ENCODE results near the gene RP9.
"Not testable (repeated sequence)": the region's sequence is repeated elsewhere in the genome, so short reads cannot be mapped to it uniquely, and the experiment has no call there.

The RP9 gene

DNA sequence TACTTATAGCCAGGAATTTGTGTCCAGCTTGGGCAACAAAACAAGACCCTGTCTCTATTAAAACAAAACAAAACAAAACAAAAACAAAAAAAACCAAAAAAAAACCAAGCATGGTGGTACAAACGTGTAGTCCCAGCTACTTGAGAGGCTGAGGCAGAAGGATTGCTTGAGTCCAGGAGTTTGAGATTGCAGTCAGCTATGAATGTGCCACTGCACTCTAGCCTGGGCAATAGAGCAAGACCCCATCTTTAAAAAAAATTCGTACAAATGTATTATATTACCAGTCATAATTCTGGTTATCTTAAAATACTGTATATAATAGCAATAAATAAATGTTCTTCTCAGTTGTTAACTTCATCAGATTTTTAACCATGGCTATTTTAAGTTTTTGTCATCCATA, 17.9 kb upstream of the RP9 start:
- Mint-ChIP-seq H3K27me3 (ENCODE audit: low read depth) (no peaks in the 10 kb centered on the region), H3K27ac (no peak overlapping the region), H3K4me3 (no peak overlapping the region), H3K4me1 (ENCODE audit: low read depth) (peaks cover 11% of the 10 kb centered on the region), H3K9me3 (no peaks in the 10 kb centered on the region), H3K36me3 (ENCODE audit: low read depth) (no peaks in the 10 kb centered on the region)

DNA sequence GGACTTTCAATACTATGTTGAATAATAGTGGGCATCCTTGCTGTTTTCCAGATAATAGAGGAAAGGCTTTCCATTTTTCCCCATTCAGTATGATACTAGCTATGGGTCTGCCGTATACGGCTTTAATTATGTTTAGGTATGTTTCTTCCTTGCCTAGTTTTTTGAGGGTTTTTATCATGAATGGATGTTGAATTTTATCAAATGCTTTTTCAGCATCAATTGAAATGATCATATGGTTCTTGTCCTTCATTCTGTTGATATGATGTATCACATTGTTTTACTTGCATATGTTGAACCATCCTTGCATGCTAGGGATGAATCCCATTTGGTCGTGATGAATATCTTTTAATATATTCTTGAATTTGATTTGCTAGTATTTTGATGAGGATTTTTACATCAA, 9.2 kb upstream of the RP9 start:
- H3K27ac Mint-ChIP-seq = no peak overlapping the region
- H3K36me3 Mint-ChIP-seq (ENCODE audit: low read depth) = no peaks in the 10 kb centered on the region
- peaks cover 55% of the 10 kb centered on the region for H3K27me3 Mint-ChIP-seq (ENCODE audit: low read depth)
- H3K4me3 Mint-ChIP-seq = no peak overlapping the region
- H3K9me3 Mint-ChIP-seq = peaks cover 13% of the 10 kb centered on the region
- H3K4me1 Mint-ChIP-seq (ENCODE audit: low read depth) = no peaks in the 10 kb centered on the region

DNA sequence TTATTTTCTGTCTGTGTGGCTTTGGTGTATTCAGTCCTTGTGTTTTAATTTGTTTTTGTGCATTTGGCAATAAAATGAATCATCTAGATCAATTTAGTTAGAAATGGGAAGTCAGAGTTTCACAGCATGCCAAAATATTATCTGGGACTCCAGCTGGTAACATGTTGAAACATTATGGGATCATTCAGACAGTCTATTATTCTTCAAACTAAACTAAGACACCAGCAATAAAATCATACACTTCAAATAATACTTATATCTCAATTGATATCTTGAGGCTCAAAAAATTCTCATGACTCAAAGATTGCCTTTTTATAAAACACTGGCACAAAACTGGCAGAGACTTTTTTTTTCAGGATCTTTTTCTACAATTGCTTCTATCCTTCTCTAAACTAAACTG, 5.8 kb upstream of the RP9 start:
- H3K36me3 Mint-ChIP-seq (ENCODE audit: low read depth) = no peaks in the 10 kb centered on the region
- H3K4me1 Mint-ChIP-seq (ENCODE audit: low read depth) = peaks cover 4% of the 10 kb centered on the region
- peaks cover 13% of the 10 kb centered on the region for H3K9me3 Mint-ChIP-seq
- H3K4me3 Mint-ChIP-seq = no peak overlapping the region
- no peak overlapping the region for H3K27ac Mint-ChIP-seq
- H3K27me3 Mint-ChIP-seq (ENCODE audit: low read depth) = peaks cover 75% of the 10 kb centered on the region

DNA sequence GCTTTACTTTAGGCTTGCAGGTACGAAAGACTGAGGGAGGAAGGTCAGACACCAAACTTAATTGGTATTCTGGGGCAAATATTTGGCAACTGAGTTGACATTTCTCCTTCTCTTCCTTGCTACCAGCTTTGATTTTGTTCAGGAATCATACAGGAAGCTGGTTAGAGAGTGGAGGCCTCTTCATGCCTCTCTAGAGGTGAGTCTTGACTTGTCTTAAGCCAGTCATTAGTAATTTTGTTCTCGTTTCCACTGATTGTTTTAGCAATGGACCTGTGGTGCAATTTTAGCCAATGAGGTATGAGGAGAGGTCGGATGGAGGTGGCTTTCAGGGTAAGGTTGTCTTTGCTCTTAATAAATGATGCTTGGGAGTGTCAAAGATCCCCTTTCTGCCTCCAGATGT, 2.4 kb upstream of the RP9 start:
- H3K9me3 Mint-ChIP-seq = no peaks in the 10 kb centered on the region
- peaks cover 15% of the 10 kb centered on the region for H3K4me1 Mint-ChIP-seq (ENCODE audit: low read depth)
- no peak overlapping the region for H3K27ac Mint-ChIP-seq
- no peak overlapping the region for H3K4me3 Mint-ChIP-seq
- H3K36me3 Mint-ChIP-seq (ENCODE audit: low read depth) = no peaks in the 10 kb centered on the region
- H3K27me3 Mint-ChIP-seq (ENCODE audit: low read depth) = peaks cover 49% of the 10 kb centered on the region

DNA sequence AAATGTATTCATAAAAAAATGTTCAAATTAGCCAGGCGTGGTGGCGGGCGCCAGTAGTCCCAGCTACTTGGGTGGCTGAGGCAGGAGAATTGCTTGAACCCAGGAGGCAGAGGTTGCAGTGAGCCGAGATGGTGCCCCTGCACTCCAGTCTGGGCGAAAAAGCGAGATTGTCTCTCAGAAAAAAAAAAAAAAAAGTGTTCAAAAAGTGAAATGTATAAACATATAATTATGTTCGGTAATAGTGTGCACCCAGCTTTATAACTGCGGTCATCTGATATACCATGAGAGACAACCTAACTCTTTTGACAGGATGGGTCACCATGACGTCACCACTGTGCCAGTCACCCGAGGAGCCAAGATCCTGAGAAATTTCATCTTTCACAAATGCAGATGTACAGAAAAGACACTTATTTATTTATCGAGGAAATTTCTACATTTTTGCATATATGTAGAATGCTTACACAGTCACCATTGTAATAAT, 594 bp upstream of the RP9 start:
- Mint-ChIP-seq H3K9me3 (no peaks in the 10 kb centered on the region), H3K4me1 (ENCODE audit: low read depth) (peaks cover 21% of the 10 kb centered on the region), H3K4me3 (peak overlapping the region; percentile 40), H3K36me3 (ENCODE audit: low read depth) (no peaks in the 10 kb centered on the region), H3K27me3 (ENCODE audit: low read depth) (peaks cover 36% of the 10 kb centered on the region), H3K27ac (no peak overlapping the region)

DNA sequence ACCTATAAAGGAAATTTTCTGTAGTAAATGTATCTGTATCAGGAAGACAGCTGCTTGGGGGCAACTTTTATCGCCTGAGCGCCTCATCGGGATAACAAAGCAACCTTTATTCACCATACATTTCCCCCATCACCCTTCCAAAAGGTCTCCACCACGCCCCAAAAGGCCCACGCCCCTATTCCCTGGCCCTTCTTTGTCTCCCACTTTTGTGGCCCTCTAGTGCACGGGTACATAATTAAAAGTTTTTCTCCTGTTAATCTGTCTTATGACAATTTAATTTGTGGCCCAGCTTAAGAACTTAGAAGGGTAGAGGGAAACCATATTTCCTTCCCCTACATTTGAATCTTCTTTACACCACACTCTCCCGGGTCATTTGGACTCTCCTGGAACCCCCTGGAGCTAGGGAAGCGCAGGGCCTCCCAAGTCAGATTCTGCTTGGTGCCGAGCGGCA, 625 bp downstream of the RP9 start:
- Mint-ChIP-seq H3K36me3 (ENCODE audit: low read depth) (no peaks in the 10 kb centered on the region), H3K27ac (peak overlapping the region; percentile 63), H3K27me3 (ENCODE audit: low read depth) (peaks cover 28% of the 10 kb centered on the region), H3K4me1 (ENCODE audit: low read depth) (peaks cover 21% of the 10 kb centered on the region), H3K9me3 (no peaks in the 10 kb centered on the region), H3K4me3 (peak overlapping the region; percentile 79)

DNA sequence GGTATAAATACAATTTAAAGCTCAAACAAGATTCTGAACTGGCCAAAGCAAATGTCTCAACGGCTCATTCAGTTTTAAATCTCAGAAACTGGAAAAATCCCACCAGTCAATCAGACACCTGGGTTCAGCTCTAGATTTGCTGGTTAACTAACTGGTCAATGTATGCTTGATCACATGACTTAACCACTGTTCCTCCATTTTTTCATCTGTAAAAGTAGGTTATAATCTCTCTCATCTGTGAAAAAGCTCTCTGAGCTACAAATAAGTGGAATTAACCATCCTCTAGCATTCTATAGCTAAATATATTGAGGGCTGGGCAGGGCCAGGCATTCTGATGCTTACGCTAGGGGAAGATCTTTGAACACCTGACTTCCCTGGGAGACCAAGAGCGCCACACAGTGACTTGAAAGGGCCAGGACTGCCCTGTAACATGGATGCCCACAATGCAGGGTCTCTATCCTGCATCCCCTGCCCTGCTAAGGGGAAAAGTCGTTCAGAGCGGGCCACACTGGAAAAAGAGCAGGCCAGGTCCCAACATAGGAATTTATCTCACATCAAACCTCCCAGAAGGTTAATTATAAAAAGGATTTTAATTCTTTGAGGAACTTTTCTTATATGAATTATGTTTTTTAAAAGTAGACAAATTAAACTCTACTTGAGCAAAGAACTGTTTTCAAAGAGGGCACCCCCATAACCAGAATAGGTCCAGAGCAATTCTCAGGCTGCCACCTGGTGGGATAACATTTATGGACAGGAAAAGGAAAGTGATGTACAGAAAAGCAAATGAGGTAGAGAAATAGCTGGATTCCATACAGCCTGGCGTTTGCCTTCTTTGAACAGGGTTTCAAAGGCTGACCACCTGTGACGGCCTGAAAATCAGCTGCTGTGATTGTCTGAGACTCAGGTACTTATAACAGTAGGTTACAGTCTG, 1.8 kb downstream of the RP9 start:
- Mint-ChIP-seq H3K4me1 (ENCODE audit: low read depth) (peaks cover 21% of the 10 kb centered on the region), H3K4me3 (peak overlapping the region; percentile 79), H3K9me3 (no peaks in the 10 kb centered on the region), H3K27ac (no peak overlapping the region), H3K36me3 (ENCODE audit: low read depth) (peaks cover 5% of the 10 kb centered on the region), H3K27me3 (ENCODE audit: low read depth) (peaks cover 24% of the 10 kb centered on the region)

DNA sequence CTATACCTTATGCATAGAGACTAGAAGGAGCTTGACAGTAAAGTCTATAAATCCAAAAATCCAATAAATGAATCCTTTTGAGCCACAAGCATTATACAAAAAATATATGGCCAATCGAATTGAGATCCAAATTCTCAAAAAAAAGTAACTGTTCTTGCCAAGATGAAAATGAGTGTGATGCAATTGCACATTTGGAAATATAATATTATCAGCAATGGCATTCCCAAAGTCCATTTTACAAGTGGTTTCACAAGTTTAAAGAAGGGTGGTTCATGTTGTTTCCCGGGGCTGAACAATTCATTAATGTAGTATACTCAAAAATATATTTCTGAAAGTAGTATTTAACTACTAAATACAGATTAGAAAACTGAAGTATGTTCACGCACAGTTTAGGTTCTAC, 7.3 kb downstream of the RP9 start:
- Mint-ChIP-seq H3K4me1 (ENCODE audit: low read depth) (peaks cover 6% of the 10 kb centered on the region), H3K27ac (no peak overlapping the region)

DNA sequence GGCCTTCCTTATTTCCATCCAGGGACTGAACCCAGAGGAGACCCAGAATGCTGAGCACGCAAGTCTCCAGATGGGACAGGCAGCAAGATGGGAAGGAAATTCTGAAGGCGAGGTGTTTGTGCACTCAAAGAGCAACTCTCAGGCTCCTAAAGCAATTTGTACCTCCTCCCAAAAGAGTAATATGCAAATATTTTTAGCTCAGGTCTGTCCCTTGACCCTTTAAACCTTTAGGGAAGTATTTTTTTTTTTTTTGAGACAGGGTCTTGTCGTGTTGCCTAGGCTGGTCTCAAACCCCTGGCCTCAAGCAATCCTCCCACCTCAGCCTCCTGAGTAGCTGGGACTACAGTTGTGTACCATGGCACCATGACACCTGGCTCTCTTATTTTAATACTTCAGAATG, 8.4 kb downstream of the RP9 start:
- peaks cover 20% of the 10 kb centered on the region for H3K36me3 Mint-ChIP-seq (ENCODE audit: low read depth)
- peaks cover 2% of the 10 kb centered on the region for H3K4me1 Mint-ChIP-seq (ENCODE audit: low read depth)
- no peak overlapping the region for H3K4me3 Mint-ChIP-seq
- no peaks in the 10 kb centered on the region for H3K27me3 Mint-ChIP-seq (ENCODE audit: low read depth)
- no peaks in the 10 kb centered on the region for H3K9me3 Mint-ChIP-seq
- H3K27ac Mint-ChIP-seq = no peak overlapping the region

More for the DNA sequence above, 7.3 kb downstream of the RP9 start:
- Mint-ChIP-seq H3K4me3 (no peak overlapping the region), H3K27me3 (ENCODE audit: low read depth) (no peaks in the 10 kb centered on the region), H3K36me3 (ENCODE audit: low read depth) (peaks cover 19% of the 10 kb centered on the region), H3K9me3 (no peaks in the 10 kb centered on the region)

DNA sequence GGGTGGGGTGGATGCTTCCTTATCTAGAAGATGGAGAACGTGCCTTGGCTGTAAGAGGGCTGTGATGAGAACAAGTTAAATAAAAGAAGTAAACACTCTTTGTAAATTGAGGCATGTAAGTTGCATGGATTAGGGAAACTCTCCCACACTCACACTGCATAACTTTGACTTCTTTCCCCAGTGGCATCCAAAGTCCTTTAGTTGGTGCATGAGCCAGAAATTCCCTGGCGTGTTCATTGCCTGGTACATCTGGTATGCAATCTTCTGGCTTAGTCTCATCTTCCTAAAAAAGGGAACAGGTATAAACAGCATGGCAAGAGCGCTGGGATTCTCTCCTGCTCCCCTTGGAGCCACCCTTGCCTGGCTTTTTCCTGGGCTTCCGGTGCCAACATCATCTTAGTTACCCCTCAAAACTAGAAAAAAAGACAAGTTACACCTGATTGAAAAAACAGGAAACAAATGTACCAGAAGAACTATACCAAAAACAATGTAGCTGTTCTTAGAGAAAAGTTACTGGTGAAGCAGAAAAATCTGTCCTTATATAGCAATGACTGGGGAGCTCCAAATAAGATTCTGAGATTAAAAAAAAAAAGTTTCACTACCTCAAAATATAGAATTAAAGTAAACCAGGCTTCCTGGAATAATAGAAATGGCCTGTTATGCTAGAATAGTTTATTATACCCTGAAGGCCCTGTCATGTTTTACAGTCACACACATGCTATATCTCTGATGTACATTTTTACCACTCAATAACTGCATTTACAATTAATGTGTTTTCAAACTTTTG, 9.9 kb downstream of the RP9 start:
- no peaks in the 10 kb centered on the region for H3K27me3 Mint-ChIP-seq (ENCODE audit: low read depth)
- H3K27ac Mint-ChIP-seq = no peak overlapping the region
- no peaks in the 10 kb centered on the region for H3K4me1 Mint-ChIP-seq (ENCODE audit: low read depth)
- no peak overlapping the region for H3K4me3 Mint-ChIP-seq
- peaks cover 25% of the 10 kb centered on the region for H3K36me3 Mint-ChIP-seq (ENCODE audit: low read depth)
- no peaks in the 10 kb centered on the region for H3K9me3 Mint-ChIP-seq

DNA sequence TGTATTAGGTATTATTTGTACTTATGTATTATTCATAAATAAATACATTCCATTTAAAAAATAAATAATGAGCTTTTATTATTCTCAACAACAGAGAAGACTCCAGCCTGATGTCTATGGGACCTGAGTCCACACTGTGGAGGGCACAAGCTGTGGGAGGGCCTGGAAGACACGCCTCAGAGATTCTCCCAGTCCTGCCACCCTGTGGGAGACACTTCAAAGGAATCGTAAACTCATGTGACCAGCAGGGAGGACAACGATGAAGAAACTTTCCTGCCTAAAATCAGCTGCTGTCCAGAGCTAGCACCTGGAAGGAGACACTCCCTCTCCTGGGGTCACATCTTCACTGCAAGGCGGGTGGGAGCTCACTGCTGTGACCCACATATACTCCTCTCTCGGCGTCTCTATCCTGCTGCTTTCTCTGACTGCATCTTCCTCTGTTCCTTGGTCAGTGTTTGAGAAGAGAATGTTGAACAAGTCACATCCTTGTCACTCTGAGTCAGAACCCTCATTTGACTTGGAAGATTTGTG, 14.4 kb downstream of the RP9 start:
- not testable (repeated sequence) for H3K27me3 Mint-ChIP-seq (ENCODE audit: low read depth); H3K9me3 Mint-ChIP-seq; H3K4me3 Mint-ChIP-seq; H3K4me1 Mint-ChIP-seq (ENCODE audit: low read depth); H3K27ac Mint-ChIP-seq
- H3K36me3 Mint-ChIP-seq (ENCODE audit: low read depth) = peaks cover 21% of the 10 kb centered on the region

DNA sequence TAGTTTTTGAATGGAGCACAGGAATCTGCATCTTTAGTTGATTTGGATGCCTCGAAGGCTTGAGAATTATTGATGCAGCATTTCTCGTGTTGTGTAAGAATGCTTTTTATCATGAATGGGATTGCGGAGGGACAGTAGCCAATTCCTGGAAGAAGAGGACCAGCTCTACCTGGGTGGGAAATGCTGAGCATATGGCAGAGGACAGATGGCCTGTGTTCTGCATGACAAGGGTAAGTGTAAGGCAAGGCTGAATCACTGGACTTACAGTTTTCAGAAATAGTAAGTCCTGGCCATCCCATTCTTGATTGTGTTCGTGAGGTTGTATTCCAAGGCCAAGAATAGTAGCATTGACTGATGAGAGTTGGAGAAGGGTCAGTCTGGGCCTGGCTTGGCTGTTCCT, 15.9 kb downstream of the RP9 start:
- H3K27me3 Mint-ChIP-seq (ENCODE audit: low read depth) = no peaks in the 10 kb centered on the region
- H3K27ac Mint-ChIP-seq = no peak overlapping the region
- H3K36me3 Mint-ChIP-seq (ENCODE audit: low read depth) = peaks cover 16% of the 10 kb centered on the region
- no peak overlapping the region for H3K4me3 Mint-ChIP-seq
- no peaks in the 10 kb centered on the region for H3K4me1 Mint-ChIP-seq (ENCODE audit: low read depth)
- H3K9me3 Mint-ChIP-seq = no peaks in the 10 kb centered on the region

DNA sequence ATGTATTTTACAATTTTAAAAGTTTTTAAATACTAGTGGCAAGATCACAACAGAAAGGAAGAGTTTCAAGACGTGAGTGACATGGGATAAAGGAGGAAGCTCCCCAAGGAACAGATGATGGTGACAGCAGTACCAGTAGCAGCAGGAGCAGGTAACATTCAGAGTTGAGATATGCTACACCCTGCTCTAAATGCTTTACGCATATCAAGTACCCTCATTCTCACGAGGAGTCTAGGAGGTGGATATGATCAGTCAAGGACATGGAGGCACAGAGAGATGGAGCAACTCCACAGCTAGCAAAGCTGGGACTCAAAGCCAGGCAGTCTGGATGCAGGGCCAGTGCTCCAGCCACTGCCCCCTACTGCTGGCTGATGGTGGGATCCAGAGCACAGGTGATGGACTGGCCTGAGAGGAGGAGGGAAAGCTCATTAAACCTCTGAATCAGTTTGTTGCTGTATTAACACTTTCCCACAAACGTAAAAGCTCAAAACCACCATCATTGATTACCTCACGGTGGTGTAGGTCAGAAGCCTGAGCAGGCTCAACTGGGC, 17.5 kb downstream of the RP9 start:
- H3K27me3 Mint-ChIP-seq (ENCODE audit: low read depth) = no peaks in the 10 kb centered on the region
- H3K4me1 Mint-ChIP-seq (ENCODE audit: low read depth) = no peaks in the 10 kb centered on the region
- no peak overlapping the region for H3K4me3 Mint-ChIP-seq
- no peak overlapping the region for H3K27ac Mint-ChIP-seq
- H3K9me3 Mint-ChIP-seq = no peaks in the 10 kb centered on the region
- H3K36me3 Mint-ChIP-seq (ENCODE audit: low read depth) = peaks cover 9% of the 10 kb centered on the region

DNA sequence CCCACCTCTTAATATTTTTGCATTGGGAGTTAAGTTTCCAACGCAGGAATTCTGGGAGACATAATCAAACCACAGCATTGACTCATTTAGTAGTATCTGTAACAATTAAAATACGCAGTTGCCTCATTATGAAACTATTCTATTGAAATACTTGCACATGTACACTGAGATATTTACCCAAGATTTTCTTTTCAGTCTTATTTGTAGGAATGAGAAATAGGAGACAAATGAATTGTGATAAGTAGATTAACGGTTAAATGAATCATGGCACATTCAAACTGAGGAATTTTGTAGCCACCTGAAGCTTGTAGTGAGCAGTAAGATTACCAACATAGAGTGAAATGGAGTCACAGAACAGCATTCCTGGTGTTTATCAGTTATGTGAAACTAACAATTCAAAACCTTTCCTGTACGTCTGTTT, 18.1 kb downstream of the RP9 start:
- H3K9me3 Mint-ChIP-seq = peaks cover 1% of the 10 kb centered on the region
- H3K4me3 Mint-ChIP-seq = no peak overlapping the region
- H3K27me3 Mint-ChIP-seq (ENCODE audit: low read depth) = no peaks in the 10 kb centered on the region
- no peak overlapping the region for H3K27ac Mint-ChIP-seq
- H3K4me1 Mint-ChIP-seq (ENCODE audit: low read depth) = no peaks in the 10 kb centered on the region
- peaks cover 9% of the 10 kb centered on the region for H3K36me3 Mint-ChIP-seq (ENCODE audit: low read depth)
